WERI-Rb-1 (cell line): ENCODE results near the gene PHETA1.
"Not testable (repeated sequence)": the region's sequence is repeated elsewhere in the genome, so short reads cannot be mapped to it uniquely, and the experiment has no call there.

Source experiments
- DNase-seq: peaks from one replicate; pipeline ENCODE4 v3.0.0-alpha.2; 2020
- H3K27ac ChIP-seq: fragments of 250-450 bp; sonication (Bioruptor Pico); 2 replicates; pipeline ENCODE4 v1.5.1; 2020; ENCODE audit warnings: mild to moderate bottlenecking, moderate library complexity
- H3K27me3 ChIP-seq: fragments of 250-450 bp; sonication (Bioruptor Pico); 2 replicates; pipeline ENCODE4 v1.5.1; 2021; ENCODE audit warnings: mild to moderate bottlenecking, low read depth, moderate library complexity; ENCODE audit not compliant: insufficient read depth, severe bottlenecking
- H3K36me3 ChIP-seq: fragments of 250-450 bp; sonication (Bioruptor Pico); 2 replicates; pipeline ENCODE4 v1.5.1; 2020; ENCODE audit warnings: mild to moderate bottlenecking, moderate library complexity
- H3K4me3 ChIP-seq: 2 replicates; pipeline ENCODE4 v1.5.1; 2011; ENCODE audit warnings: low read depth, mild to moderate bottlenecking, control low read depth, low read length
- H3K9me3 ChIP-seq: fragments of 250-450 bp; sonication (Bioruptor Pico); 2 replicates; pipeline ENCODE4 v1.5.1; 2021; ENCODE audit warnings: mild to moderate bottlenecking, moderate library complexity; ENCODE audit not compliant: severe bottlenecking
- TF ChIP-seq, protein P1 (sequence below): IDR thresholded peaks from 2 replicates; pipeline ENCODE4 v1.5.1; 2011; ENCODE audit warnings: low read depth, mild to moderate bottlenecking, control low read depth, inconsistent platforms, low read length

The PHETA1 gene

DNA sequence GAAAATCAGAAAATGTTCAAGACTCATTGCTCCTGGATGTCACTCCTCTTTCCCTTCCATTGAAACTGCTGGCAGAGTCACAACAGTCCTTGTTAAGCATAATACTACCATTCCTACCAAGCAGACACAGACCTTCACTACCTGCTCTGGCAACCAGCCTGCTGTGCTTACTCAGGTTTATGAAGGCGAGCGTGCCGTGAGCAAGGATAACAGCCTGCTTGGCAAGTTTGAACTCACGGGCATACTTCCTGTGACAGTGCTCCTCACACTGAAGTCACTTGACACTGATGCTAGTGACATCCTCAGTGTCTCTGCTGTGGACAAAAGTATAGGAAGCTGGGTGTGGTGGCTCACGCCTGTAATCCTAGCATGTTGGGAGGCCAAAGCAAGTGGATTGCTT is 15.7 kb upstream of the PHETA1 start:
- TF ChIP-seq, protein P1, sequence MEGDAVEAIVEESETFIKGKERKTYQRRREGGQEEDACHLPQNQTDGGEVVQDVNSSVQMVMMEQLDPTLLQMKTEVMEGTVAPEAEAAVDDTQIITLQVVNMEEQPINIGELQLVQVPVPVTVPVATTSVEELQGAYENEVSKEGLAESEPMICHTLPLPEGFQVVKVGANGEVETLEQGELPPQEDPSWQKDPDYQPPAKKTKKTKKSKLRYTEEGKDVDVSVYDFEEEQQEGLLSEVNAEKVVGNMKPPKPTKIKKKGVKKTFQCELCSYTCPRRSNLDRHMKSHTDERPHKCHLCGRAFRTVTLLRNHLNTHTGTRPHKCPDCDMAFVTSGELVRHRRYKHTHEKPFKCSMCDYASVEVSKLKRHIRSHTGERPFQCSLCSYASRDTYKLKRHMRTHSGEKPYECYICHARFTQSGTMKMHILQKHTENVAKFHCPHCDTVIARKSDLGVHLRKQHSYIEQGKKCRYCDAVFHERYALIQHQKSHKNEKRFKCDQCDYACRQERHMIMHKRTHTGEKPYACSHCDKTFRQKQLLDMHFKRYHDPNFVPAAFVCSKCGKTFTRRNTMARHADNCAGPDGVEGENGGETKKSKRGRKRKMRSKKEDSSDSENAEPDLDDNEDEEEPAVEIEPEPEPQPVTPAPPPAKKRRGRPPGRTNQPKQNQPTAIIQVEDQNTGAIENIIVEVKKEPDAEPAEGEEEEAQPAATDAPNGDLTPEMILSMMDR, result no peak

DNA sequence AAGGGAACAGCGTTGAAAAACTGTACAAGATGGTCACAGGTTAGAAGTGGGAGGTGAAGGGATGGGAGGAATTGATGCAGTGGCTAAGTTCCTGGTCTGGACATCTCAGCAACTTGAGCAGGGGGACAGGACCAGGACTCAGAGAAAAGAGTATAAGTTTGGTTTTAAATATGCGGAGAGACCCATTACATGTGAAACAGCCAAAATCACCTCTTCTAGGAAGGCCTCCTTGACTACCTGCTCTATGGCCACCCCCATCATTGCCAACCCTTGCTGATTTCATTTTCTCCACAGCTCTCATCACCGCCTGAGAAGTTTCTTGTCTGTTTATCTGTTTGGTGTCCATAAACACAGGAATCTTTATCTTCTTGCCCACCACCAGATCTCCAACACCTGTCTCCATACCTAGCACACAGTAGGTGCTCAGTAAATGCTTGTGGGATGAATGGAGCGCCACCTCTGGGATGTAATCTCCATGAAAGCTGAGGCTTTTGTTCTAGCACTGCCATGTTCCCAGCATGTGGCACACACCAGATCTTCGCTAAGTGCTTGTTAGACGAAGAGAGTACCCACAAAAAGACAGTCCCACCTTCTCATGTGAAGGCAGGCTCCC is 11.2 kb upstream of the PHETA1 start:
- no peaks in the 10 kb centered on the region for H3K9me3 ChIP-seq
- no peak for DNase-seq
- TF ChIP-seq, protein P1, result no peak

More for the DNA sequence above, 15.7 kb upstream of the PHETA1 start:
- Histone ChIP-seq H3K27ac (no peak overlapping the region), H3K4me3 (no peak overlapping the region), H3K27me3 (no peaks in the 10 kb centered on the region), H3K9me3 (no peaks in the 10 kb centered on the region), H3K36me3 (no peaks in the 10 kb centered on the region)
- no peak for DNase-seq

DNA sequence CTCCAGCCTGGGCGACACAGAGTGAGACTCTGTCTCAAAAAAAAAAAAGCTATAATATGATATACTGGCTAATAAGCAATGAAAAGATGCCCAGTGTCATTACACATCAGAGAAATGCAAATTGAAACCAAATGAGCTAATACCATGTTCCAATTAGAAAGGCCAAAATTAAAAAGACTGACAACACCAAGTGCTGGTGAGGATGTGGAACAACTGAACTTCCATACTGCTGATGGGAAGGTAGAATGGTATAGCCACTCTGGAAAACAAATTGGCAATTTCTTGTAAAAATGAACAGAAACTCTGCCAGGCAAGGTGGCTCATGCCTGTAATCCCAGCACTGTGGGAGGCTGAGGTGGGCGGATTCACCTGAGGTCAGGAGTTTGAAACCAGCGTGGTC is 8.5 kb upstream of the PHETA1 start:
- H3K27ac ChIP-seq, result no peak overlapping the region
- no peaks in the 10 kb centered on the region for H3K9me3 ChIP-seq
- H3K36me3 ChIP-seq, result no peaks in the 10 kb centered on the region
- no peaks in the 10 kb centered on the region for H3K27me3 ChIP-seq
- no peak overlapping the region for H3K4me3 ChIP-seq
- TF ChIP-seq, protein P1, result no peak
- no peak for DNase-seq

More for the DNA sequence above, 11.2 kb upstream of the PHETA1 start:
- H3K36me3 ChIP-seq, result no peaks in the 10 kb centered on the region
- no peak overlapping the region for H3K27ac ChIP-seq
- H3K4me3 ChIP-seq, result no peak overlapping the region
- H3K27me3 ChIP-seq, result no peaks in the 10 kb centered on the region

DNA sequence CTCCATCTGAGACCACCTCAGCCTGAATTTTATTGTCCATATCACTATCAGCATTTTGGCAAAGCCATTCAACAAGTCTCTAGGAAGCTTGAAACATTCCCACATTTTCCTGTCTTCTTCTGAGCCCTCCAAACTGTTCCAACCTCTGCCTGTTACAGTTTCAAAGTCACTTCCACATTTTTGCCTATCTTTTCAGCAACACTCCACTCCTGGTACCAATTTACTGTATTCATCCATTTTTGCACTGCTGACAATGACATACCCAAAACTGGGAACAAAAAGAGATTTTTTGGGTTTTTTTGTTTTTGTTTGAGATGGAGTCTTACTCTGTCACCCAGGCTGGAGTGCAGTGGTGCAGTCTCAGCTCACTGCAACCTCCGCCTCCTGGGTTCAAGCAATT is 4.3 kb upstream of the PHETA1 start:
- DNase-seq, H3K9me3 ChIP-seq, H3K27me3 ChIP-seq, H3K36me3 ChIP-seq, H3K27ac ChIP-seq, H3K4me3 ChIP-seq: not testable (repeated sequence)

DNA sequence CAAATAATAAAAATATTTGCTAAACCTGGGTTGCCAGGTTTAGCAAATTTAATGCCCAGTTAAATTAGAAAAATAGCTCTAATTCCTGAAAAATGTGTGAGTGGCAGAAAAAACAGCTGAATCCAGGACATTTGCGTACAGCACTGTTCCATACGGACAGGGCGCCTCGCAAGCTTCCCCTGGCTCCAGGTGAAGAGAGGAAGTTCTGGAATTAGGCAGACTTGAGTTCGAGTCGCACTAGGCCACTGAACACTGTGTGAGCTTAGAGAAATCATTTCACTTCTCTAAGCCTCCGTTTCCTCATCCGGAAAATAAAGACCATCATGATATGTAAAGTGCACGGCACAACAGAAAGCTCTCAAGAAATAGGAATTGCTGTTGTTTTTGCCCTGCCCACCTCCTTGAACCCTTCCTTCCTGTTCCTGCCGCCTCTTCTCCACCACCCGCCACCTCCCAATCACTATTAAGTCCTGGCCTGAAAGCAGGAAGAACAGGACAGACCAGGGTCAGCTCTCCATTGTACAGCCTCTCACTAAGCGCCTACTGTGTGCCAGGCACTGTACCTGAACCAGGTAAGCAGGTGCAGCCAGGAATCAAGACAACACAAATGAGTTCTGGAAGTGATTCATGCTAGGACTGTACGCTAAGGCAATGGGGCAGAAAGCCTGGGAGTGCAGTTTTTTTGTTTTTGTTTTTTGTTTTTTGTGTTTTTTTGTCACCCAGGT is 763 bp upstream of the PHETA1 start:
- Histone ChIP-seq H3K9me3 (no peaks in the 10 kb centered on the region), H3K27me3 (no peaks in the 10 kb centered on the region), H3K4me3 (peak overlapping the region; percentile 80), H3K36me3 (peaks cover 11% of the 10 kb centered on the region), H3K27ac (peak overlapping the region; percentile 65)
- DNase-seq, result no peak
- TF ChIP-seq, protein P1, result no peak

DNA sequence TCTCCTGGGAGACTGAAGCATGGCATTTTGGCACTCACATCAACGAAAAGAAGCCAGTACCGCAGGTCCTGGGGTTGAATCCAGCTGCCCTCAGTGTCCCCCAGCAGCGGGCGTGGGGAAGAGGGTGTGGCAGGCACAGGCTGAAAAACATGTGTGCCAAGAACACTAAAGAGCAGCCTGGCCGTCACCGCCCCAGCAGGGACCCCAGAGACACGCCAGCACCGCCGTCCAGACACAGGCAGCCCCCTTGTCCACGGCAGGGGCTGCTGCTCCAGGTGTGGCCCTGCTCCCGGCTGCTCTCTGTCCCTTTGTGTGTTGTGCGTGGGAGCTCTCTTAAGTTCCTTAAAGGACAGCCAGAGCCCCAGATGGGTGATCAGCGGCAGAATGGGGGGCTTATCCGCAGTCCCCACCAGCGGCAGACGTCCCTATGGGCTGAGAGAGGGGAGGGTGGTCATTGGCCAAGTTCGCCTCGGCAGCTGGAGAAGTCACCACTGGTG is 556 bp downstream of the PHETA1 start:
- no peak for DNase-seq
- H3K9me3 ChIP-seq, result no peaks in the 10 kb centered on the region
- no peaks in the 10 kb centered on the region for H3K27me3 ChIP-seq
- H3K4me3 ChIP-seq, result peak overlapping the region; percentile 80
- H3K27ac ChIP-seq, result peak overlapping the region; percentile 65
- TF ChIP-seq, protein P1, result no peak
- H3K36me3 ChIP-seq, result peaks cover 14% of the 10 kb centered on the region
